Stimulated activated naive B cell treated with anti-CD40 and anti-IgM and Interleukin-4, amounts not matched to agents 10 μg/mL and 1 μg/mL and 100 μg/mL, for 72 hours (primary cell): ENCODE results near the gene DRD2.
A peak's percentile ranks its signal among the peaks of the same experiment; 100 is the strongest.

Experiments used
- ATAC-seq, 2 donors: fragments of 150-1000 bp; cut with Tn5 transposase; replicated peaks; 2 replicates each; pipeline ENCODE4 v1.10.0; 2021; ENCODE audit warnings: moderate library complexity in 1 of 2
- DNase-seq: peaks from one replicate; pipeline ENCODE4 v3.0.0; 2021
- H3K27ac Mint-ChIP-seq: one replicate; pipeline ENCODE4 v1.8.0; 2022; ENCODE audit warnings: mild to moderate bottlenecking, mixed read lengths
- H3K27me3 Mint-ChIP-seq, 2 donors: one replicate each; pipeline ENCODE4 v1.8.0; 2022; ENCODE audit warnings: mixed read lengths in 2 of 2
- H3K36me3 Mint-ChIP-seq, 2 donors: one replicate each; pipeline ENCODE4 v1.8.0; 2022; ENCODE audit warnings: mixed read lengths in 2 of 2, mild to moderate bottlenecking in 1 of 2
- H3K4me1 Mint-ChIP-seq, 2 donors: one replicate each; pipeline ENCODE4 v1.8.0; 2022; ENCODE audit warnings: mixed read lengths in 2 of 2, mild to moderate bottlenecking in 1 of 2
- H3K4me3 Mint-ChIP-seq, 2 donors: one replicate each; pipeline ENCODE4 v1.8.0; 2022; ENCODE audit warnings: mild to moderate bottlenecking in 2 of 2, mixed read lengths in 2 of 2, moderate library complexity in 1 of 2
- H3K9me3 Mint-ChIP-seq, 2 donors: one replicate each; pipeline ENCODE4 v1.8.0; 2022; ENCODE audit warnings: mixed read lengths in 2 of 2, mild to moderate bottlenecking in 1 of 2

Gene DRD2

GRCh38 chr11:113446938-113447337, 28.3 kb downstream of the DRD2 start:
- no peaks in the 10 kb centered on the region for H3K9me3 Mint-ChIP-seq
- H3K36me3 Mint-ChIP-seq, result no peaks in the 10 kb centered on the region
- ATAC-seq, result no peak
- DNase-seq, result no peak
- H3K27ac Mint-ChIP-seq, result no peak overlapping the region
- H3K4me1 Mint-ChIP-seq, result no peaks in the 10 kb centered on the region
- peaks cover 15% of the 10 kb centered on the region in 2 donors for H3K27me3 Mint-ChIP-seq
- H3K4me3 Mint-ChIP-seq, result no peak overlapping the region

- Mint-ChIP-seq H3K4me3 (no peak overlapping the region), H3K27me3 (peaks cover 15% of the 10 kb centered on the region in 2 donors), H3K27ac (no peak overlapping the region), H3K36me3 (no peaks in the 10 kb centered on the region), H3K4me1 (no peaks in the 10 kb centered on the region), H3K9me3 (no peaks in the 10 kb centered on the region)
- DNase-seq (no peak), ATAC-seq (peak in 1 of 2 donors; percentile 38)
Measured at GRCh38 chr11:113446112-113446511, 29.1 kb downstream of the DRD2 start.

GRCh38 chr11:113444502-113445123, 30.6 kb downstream of the DRD2 start:
- Mint-ChIP-seq H3K4me1 (no peaks in the 10 kb centered on the region), H3K36me3 (no peaks in the 10 kb centered on the region), H3K27ac (no peak overlapping the region), H3K27me3 (peaks cover 12 to 15% of the 10 kb centered on the region in 2 donors), H3K4me3 (no peak overlapping the region), H3K9me3 (no peaks in the 10 kb centered on the region)
- ATAC-seq (no peak), DNase-seq (no peak)

GRCh38 chr11:113440816-113441215, 34.4 kb downstream of the DRD2 start:
- Mint-ChIP-seq H3K27ac (no peak overlapping the region), H3K36me3 (no peaks in the 10 kb centered on the region)

GRCh38 chr11:113436672-113437252, 38.4 kb downstream of the DRD2 start:
- no peaks in the 10 kb centered on the region for H3K9me3 Mint-ChIP-seq
- ATAC-seq (no peak), DNase-seq (no peak)
- H3K36me3 Mint-ChIP-seq, result no peaks in the 10 kb centered on the region
- H3K27ac Mint-ChIP-seq, result no peak overlapping the region
- H3K4me1 Mint-ChIP-seq, result no peaks in the 10 kb centered on the region
- H3K27me3 Mint-ChIP-seq, result peaks cover 4 to 16% of the 10 kb centered on the region in 2 donors
- no peak overlapping the region for H3K4me3 Mint-ChIP-seq

More at GRCh38 chr11:113440816-113441215, 34.4 kb downstream of the DRD2 start:
- Mint-ChIP-seq H3K4me3 (no peak overlapping the region), H3K27me3 (peaks cover under 1 to 4% of the 10 kb centered on the region in 2 donors), H3K4me1 (no peaks in the 10 kb centered on the region), H3K9me3 (no peaks in the 10 kb centered on the region)
- ATAC-seq (no peak), DNase-seq (no peak)

GRCh38 chr11:113435190-113435968, 39.8 kb downstream of the DRD2 start:
- Mint-ChIP-seq H3K27ac (no peak overlapping the region), H3K4me1 (no peaks in the 10 kb centered on the region), H3K9me3 (no peaks in the 10 kb centered on the region), H3K36me3 (no peaks in the 10 kb centered on the region), H3K4me3 (no peak overlapping the region), H3K27me3 (peaks cover 4 to 16% of the 10 kb centered on the region in 2 donors)
- no peak for DNase-seq
- ATAC-seq, result no peak

GRCh38 chr11:113431746-113432145, 43.5 kb downstream of the DRD2 start:
- H3K4me1 Mint-ChIP-seq, result no peaks in the 10 kb centered on the region
- H3K27ac Mint-ChIP-seq, result no peak overlapping the region
- no peaks in the 10 kb centered on the region for H3K36me3 Mint-ChIP-seq
- no peaks in the 10 kb centered on the region for H3K9me3 Mint-ChIP-seq
- DNase-seq (no peak), ATAC-seq (no peak)
- no peak overlapping the region for H3K4me3 Mint-ChIP-seq
- peaks cover 4 to 16% of the 10 kb centered on the region in 2 donors for H3K27me3 Mint-ChIP-seq

- no peaks in the 10 kb centered on the region for H3K4me1 Mint-ChIP-seq
- DNase-seq (no peak), ATAC-seq (no peak)
- no peaks in the 10 kb centered on the region for H3K9me3 Mint-ChIP-seq
- no peaks in the 10 kb centered on the region for H3K36me3 Mint-ChIP-seq
- H3K27ac Mint-ChIP-seq, result no peak overlapping the region
- no peak overlapping the region for H3K4me3 Mint-ChIP-seq
- no peaks in the 10 kb centered on the region for H3K27me3 Mint-ChIP-seq
Measured at GRCh38 chr11:113426686-113427085, 48.5 kb downstream of the DRD2 start.

- no peak for DNase-seq
- Mint-ChIP-seq H3K4me3 (no peak overlapping the region), H3K9me3 (no peaks in the 10 kb centered on the region), H3K4me1 (no peaks in the 10 kb centered on the region), H3K27me3 (peaks cover 0 to 5% of the 10 kb centered on the region in 2 donors), H3K27ac (no peak overlapping the region), H3K36me3 (no peaks in the 10 kb centered on the region)
- no peak for ATAC-seq
Measured at GRCh38 chr11:113420808-113421207, 54.4 kb downstream of the DRD2 start.

- DNase-seq, result no peak
- ATAC-seq, result no peak
- H3K4me1 Mint-ChIP-seq, result no peaks in the 10 kb centered on the region
- H3K27ac Mint-ChIP-seq, result no peak overlapping the region
- peaks cover 0 to 5% of the 10 kb centered on the region in 2 donors for H3K27me3 Mint-ChIP-seq
- H3K36me3 Mint-ChIP-seq, result no peaks in the 10 kb centered on the region
- no peak overlapping the region for H3K4me3 Mint-ChIP-seq
- no peaks in the 10 kb centered on the region for H3K9me3 Mint-ChIP-seq
Measured at GRCh38 chr11:113419454-113420003, 55.7 kb downstream of the DRD2 start.

GRCh38 chr11:113417428-113417827, 57.8 kb downstream of the DRD2 start:
- Mint-ChIP-seq H3K9me3 (no peaks in the 10 kb centered on the region), H3K36me3 (no peaks in the 10 kb centered on the region), H3K27me3 (peaks cover 0 to 5% of the 10 kb centered on the region in 2 donors), H3K4me3 (no peak overlapping the region), H3K4me1 (no peaks in the 10 kb centered on the region), H3K27ac (no peak overlapping the region)
- ATAC-seq (no peak), DNase-seq (no peak)

GRCh38 chr11:113415343-113415742, 59.9 kb downstream of the DRD2 start:
- no peak overlapping the region for H3K4me3 Mint-ChIP-seq
- no peaks in the 10 kb centered on the region for H3K4me1 Mint-ChIP-seq
- DNase-seq (no peak), ATAC-seq (no peak)
- no peaks in the 10 kb centered on the region for H3K9me3 Mint-ChIP-seq
- no peak overlapping the region for H3K27ac Mint-ChIP-seq
- H3K27me3 Mint-ChIP-seq, result no peaks in the 10 kb centered on the region
- H3K36me3 Mint-ChIP-seq, result no peaks in the 10 kb centered on the region

- Mint-ChIP-seq H3K4me3 (no peak overlapping the region), H3K27me3 (no peaks in the 10 kb centered on the region), H3K4me1 (no peaks in the 10 kb centered on the region), H3K9me3 (no peaks in the 10 kb centered on the region), H3K27ac (no peak overlapping the region), H3K36me3 (no peaks in the 10 kb centered on the region)
- ATAC-seq (no peak), DNase-seq (no peak)
Measured at GRCh38 chr11:113412675-113413074, 62.5 kb downstream of the DRD2 start.

GRCh38 chr11:113411536-113411935, 63.7 kb downstream of the DRD2 start:
- Mint-ChIP-seq H3K4me1 (no peaks in the 10 kb centered on the region), H3K27ac (no peak overlapping the region), H3K36me3 (no peaks in the 10 kb centered on the region), H3K9me3 (no peaks in the 10 kb centered on the region), H3K4me3 (no peak overlapping the region), H3K27me3 (no peaks in the 10 kb centered on the region)
- ATAC-seq (no peak), DNase-seq (no peak)
